NCI-H526 (cell line): Measurements from ENCODE around the gene GPT2.
"Not testable (repeated sequence)": the region's sequence is repeated elsewhere in the genome, so short reads cannot be mapped to it uniquely, and the experiment has no call there.

ENCODE experiments used
- DNase-seq, 2 experiments: peaks; one replicate each; lab custom pipeline; 2025; lab: John Stamatoyannopoulos, UW

Gene GPT2

DNA sequence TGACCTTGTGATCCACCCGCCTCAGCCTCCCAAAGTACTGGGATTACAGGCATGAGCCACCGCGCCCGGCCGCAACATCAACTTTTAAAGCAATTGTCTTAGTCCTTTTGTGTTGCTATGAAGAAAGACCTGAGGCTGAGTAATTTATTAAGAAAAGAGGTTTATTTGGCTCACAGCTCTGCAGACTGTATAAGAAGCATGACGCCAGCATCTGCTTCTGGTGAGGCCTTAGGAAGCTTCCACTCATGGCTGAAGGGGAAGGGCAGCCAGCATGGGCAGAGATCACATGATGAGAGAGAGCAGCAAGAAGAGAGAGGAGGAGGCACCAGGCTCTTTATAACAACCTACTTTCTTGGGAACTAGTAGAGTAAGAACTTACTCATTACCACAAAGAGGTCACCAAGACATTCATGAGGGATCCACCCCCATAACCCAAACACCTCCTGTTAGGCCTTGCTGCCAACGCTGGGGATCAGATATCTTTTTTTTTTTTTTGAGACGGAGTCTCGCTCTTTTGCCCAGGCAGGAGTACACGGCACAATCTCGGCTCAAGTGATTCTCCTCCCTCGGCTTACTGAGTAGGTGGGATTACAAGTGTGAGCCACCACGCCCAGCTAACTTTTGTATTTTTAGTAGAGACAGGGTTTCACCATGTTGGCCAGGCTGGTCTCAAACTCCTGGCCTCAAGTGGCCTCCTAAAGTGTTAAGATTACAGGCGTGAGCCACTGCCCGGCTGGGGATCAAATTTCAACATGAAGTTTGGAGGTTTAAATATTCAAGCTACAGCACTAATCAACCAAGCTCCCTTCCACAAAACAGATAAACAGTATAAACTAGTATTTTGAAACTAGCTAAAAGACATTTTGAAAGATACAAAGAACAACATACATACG is 21.4 kb upstream of the GPT2 start:
- DNase-seq: no peak

DNA sequence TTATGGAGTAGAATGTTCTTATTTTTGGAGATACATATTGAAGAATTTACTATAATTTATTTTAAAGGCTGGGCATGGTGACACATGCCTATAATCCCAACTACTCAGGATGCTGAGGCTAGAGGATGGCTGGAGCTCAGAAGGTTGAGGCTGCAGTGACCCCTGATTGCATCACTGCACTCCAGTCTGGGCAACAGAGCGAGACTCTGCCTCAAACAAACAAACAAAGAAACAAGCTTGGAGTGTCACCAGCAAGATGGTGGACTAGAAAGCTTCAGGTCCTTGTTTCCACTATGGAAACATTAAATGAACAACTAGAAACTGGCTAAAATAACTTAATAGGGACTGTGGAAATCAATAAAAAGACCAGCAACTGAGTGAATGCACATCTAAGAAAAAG is 17.9 kb upstream of the GPT2 start:
- DNase-seq: no peak

DNA sequence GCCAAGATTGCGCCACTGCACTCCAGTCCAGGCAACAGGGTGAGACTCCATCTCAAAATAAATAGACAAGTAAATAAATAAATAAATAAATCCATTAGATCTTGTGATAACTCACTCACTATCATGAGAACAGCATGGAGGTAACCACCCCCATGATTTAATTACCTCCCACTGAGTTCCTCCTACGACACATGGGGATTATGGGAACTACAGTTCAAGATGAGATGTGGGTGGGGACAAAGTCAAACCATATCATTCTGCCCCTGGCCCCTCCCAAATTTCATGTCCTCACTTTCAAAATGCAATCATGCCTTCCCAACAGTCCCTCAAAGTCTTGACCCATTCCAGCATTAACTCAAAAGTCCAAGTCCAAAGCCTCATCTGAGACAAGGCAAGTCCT is 16.7 kb upstream of the GPT2 start:
- DNase-seq: not testable (repeated sequence)

DNA sequence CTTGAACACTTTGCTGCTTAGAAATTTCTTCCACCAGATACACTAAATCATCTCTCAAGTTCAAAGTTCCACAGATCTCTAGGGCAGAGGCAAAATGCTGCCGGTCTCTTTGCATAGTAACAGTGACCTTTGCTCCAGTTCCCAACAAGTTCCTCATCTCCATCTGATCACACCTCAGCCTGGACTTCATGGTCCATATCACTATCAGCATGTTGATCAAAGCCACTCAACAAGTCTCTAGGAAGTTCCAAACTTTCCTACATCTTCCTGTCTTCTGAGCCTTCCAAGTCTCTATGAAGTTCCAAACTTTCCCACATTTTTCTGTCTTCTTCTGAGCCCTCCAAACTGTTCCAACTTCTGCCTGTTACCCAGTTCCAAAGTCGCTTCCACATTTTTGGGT is 15.3 kb upstream of the GPT2 start:
- not testable (repeated sequence) for DNase-seq

DNA sequence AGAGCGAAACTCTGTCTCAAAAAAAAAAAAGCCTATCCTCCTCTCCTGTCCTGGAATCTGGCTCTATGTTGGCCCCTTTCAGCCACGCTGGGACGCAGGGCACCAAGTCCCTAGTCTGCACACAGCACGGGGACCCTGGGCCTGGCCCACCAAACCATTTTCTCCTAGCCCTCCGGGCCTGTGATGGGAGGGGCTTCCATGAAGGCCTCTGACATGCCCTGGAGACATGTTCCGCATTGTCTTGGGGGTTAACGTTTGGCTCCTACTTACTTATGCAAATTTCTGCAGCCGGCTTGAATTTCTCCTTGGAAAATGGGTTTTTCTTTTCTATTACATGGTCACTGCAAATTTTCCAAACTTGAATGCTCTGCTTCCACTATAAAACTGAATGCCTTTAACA is 12.6 kb upstream of the GPT2 start:
- no peak for DNase-seq

DNA sequence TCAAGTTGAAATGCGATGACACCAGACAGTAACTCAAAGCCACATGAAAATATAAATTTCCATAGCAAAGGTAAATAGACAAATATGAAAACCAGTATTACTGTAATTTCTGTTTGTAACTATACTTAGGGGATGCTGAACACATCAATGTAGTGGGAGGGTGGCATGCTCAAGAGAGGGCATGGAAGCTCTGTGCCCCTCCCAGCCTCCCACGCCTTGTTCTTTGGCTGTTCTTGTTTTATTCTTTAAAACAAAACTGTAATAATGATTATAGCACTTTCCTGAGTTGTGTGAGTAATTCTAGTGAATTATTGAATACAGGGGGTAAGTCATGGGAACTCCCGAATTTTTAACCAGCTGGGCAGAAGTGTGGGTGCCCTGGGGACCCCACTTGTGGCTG is 11.0 kb upstream of the GPT2 start:
- DNase-seq: no peak

DNA sequence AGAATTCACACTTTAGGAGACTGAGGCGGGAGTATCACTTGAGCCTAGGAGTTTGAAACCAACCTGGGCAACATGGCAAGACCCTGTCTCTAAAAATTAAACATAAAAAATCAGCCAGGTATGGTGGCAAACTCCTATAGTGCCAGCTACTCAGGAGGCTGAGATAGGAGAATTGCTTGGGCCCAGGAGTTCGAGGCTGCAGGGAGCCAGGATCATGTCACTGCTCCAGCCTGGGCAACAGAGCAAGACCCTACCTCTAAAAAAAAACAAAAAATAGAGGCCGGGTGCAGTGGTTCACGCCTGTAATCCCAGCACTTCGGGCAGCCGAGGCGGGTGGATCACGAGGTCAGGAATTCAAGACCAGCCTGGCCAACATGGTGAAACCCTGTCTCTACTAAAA is 8.9 kb upstream of the GPT2 start:
- DNase-seq: no peak

DNA sequence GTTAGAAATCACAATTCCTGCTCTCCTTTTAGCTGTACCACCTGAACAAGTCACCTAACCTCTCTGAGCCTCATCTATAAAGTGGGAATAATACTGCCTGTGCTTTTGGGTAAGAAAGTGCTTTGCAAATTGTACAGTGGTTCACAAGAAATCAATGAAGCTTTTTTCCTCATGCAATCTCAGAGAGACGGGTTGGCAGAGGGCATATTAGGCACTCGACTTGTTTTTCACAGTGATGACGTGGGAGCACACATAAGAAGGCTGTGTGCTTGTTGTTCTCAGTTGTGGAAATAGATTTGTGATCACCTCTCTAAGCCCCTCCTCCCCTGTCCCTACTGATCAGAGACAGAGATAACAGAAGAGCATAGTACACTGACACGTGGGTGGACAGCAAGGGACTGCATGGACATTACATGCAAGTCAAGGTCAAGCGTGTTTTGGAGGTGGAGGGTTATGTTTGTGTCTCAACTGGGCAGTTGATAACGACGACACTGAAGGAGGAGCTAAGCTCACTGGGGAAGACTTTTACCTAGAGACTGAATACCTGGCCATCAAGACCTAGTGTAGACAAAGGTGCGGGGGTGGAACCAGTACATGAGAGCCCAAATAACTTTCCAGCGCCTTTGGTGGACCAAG is 1.7 kb upstream of the GPT2 start:
- DNase-seq: no peak

DNA sequence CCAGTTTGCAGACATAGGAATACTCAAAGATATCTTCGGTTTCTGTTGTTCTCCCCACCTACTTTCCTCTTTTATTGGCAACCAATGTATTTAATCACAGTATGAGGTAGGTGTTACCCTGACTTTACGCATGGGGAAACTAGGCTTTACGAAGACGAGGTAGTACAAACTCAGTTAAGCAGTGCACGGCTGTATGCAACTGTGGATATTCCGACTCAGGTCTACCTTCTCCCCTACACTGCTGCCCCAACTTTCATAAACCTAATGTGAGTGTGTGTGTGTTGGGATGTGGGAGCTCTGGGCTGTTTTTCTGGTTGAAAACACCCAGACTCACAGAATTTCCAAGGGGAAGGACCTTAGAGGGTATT is 1.2 kb upstream of the GPT2 start:
- DNase-seq: no peak

DNA sequence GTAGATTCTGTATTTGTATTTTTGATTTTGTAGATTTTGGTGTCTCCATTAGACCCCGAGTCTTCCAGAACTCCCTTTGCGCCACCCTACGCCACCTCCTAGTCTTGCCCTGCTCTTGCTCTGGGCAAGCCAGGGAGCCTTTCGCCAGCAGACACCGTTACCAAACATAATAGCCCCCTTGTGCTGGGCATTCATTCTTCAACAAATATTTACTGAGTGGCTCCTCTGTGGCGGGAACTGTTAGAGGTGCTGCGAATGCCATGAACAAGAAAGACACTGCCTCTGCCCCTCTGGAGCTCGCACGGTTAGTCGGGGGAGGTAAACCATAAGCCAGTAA is 841 bp upstream of the GPT2 start:
- peak; percentile 71 to 75 for DNase-seq

DNA sequence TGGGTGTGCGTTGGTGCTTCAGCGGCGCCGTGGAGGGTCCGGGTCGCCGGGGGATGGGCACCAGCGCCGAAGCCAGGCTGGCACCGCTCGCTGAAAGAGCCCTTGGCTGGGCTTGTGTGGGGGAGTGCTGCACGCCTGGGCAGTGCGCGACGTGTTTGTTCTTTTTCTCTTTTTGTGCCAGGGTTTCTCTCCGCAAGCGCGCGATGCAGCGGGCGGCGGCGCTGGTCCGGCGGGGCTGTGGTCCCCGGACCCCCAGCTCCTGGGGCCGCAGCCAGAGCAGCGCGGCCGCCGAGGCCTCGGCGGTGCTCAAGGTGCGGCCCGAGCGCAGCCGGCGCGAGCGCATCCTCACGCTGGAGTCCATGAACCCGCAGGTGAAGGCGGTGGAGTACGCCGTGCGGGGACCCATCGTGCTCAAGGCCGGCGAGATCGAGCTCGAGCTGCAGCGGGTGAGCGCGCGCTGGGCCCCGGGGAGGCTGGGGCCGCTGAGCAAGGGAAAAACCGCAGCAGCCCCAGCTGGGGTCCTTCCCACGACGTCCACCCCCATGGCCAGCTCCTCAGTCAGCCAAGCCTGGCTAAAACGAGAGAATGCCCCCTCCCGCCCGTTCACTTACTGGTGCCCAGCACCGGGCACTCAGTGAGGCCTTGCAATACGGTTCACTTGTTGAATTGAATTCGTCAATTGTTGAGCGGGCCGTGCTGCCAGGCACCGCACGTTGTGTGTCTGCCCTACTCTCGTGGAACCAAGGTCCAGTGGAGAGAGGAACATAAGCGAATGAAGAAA is 541 bp downstream of the GPT2 start:
- peak in 1 of 2 experiments; percentile 30 for DNase-seq

DNA sequence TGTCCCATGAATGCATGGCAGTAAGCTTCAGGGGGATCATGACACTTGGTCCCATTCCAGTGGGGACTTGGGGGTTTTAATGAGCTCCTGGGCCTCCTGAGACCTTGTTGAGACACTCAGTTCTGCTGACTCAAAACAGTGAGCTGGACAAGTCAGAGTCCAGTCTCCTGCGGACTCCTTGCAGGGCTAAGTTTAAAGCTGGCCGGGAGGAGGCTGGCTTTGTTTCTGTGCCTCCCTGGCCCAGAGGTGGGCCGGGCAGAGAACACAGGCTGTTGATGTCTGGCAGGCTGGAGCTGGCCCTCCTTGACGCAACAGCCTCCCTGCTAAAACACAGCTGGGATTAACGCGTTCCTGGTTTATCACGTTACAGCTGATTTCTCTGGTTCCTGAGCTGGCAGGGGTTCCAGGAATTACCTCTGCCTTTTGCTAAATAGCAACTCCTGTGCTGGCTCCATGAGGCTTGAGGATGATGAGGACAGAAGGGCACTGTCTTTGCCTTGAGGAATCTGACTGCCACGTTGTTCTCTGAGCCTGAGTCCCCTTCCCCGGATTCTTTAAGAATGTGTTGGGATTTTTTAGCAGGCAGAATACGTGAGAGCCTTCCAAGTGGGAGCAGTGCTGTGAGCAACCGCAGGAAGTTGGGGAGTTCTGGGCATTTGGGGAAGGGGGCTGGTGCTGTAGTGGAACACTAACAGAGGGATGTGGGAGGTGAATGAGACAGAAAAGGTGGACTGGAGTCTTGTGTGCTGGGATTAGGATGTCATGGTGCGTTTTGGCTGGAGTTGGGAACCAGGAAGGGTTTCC is 2.0 kb downstream of the GPT2 start:
- DNase-seq: peak in 1 of 2 experiments; percentile 21

DNA sequence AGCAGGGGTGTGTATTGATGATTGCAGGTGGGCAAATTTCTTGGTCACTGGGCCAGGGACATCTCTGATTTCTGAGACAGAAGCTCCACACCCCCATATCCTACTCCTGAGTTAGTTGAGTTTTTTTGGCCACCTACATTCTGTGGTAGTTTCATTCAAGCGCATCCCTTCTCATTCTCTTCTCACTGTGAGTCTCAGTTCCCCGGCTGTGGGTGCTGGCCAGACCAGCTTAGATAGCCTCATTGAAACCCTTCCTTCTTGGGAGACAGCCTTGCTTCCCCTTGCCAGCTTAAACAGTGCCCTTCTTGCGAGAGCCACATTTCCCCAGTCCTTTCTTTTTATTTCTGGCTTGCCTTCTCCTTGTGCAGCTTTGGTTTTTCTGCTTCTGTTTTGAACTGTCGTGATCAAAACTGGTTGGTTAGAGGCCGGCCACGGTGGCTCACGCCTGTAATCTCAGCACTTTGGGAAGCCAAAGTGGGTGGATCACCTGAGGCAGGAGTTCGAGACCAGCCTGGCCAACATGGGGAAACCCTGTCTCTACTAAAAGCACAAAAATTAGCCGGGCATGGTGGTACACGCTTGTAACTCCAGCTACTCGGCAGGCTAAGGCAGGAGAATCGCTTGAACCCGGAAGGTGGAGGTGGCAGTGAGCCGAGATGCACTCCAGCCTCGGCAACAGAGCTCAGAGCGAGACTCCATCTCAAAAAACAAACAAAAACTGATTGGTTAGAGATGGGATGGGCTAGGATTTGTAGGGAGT is 2.8 kb downstream of the GPT2 start:
- DNase-seq: no peak

DNA sequence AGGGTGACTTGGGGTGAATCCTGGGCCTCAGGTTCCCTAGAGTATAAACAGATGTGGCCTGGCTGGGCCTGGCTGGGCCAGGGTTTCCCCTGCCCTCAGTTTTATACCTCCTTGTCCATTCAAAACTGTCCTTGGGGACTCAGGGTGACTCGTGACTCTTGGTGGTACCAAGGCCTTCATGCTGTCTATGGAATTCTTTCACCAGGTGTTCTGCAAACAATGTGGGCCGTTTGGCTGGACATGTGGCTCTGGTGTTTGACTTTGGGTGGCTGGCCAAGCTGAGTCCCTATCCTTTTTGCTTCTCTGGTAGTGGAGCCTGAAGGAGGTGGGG is 3.3 kb downstream of the GPT2 start:
- no peak for DNase-seq

DNA sequence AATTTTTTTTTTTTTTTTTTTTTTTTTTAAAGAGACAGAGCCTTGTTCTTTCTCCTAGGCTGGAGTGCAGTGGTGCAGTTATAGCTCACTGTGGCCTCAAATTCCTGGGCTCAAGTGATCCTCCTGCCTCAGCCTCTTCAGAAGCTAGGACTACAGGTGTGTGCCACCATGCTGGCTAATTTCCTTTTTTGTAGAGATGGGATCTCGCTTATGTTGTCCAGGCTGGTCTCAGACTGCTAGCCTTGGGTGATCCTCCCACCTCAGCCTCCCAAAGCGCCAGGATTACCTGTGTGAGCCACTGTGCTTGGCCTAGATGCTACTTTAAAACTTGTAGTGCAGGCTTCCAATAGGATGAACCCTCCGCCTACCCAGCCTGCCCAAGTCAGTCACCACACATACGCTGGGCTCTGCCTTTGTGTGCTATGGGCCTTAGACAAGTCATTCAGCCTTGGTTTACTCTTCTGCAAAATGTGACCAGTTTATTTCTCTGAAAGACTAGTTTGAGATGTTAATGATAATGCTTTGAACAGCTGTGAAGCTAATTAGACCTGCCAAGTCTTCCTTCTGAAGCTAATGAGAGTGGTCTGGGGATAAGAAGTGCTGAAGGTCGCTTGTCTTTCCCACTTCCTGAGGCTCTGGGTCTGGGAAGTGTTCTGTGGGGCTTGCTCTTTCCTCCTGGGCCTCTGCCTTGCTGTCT is 5.2 kb downstream of the GPT2 start:
- DNase-seq: no peak

DNA sequence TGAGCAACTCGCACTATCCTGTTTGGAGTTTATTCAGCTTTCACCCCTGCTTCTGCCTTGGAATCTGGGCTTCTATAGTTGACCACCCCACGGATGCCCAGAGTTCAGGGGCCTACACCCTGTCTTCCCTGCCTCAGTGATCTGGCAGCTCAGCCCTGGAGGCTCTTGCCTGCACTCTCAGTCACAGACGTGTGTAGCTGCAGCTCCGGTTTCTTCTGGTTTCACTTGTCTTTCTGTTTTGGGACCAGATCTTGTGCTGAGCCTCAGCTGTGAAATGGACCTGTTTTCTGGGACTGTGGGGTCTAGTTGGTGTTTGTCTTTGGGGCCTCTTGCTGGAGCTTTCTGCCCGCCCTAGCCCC is 5.8 kb downstream of the GPT2 start:
- DNase-seq: no peak

DNA sequence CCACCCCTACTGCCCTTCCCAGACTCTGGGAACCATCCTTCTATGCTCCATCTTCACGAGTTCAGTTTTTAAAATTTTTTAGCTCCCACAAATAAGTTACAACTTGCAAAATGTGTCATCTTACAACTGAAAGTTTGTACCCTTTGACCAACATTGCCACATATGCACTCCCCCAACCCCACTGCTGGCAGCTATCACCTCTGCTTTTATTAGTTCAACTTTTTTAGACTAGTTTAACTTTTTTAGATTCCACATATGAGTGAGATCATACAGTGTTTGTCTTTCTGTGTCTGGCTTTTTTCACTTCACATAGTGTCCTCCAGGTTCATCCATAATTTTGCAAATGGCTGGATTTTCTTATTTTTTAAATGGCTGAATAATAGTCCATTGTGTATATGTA is 7.7 kb downstream of the GPT2 start:
- DNase-seq: no peak

DNA sequence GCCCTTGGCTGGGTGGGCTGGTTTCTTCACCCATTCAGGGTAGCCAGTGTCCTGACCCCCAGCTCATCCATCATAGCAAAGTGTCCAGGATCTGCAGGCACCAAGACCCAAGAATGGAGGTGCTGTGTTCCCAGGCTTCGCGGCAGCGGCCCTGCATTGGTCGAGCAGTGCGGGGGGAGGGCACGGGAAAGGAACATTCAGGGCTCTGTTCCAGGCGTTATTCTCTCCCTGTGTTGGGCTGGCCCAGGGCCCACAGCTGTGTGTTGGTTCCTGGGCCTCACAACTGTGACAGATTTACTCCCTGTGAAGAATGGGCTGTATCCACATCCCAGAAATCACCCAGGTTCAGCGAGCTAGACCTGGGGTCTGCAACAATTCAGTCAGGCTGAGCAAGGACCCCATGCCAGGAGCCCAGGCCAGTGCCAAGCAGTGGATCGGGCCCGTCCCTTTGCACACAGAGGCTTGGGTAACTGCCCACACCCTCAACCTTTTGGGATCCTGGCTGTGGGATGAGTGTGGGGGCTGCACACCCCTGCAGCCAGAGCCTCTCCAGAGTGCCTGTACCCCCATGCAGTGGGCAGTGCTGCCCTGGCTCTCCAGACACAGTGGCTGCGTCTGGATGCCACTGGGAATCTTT is 10.0 kb downstream of the GPT2 start:
- no peak for DNase-seq

DNA sequence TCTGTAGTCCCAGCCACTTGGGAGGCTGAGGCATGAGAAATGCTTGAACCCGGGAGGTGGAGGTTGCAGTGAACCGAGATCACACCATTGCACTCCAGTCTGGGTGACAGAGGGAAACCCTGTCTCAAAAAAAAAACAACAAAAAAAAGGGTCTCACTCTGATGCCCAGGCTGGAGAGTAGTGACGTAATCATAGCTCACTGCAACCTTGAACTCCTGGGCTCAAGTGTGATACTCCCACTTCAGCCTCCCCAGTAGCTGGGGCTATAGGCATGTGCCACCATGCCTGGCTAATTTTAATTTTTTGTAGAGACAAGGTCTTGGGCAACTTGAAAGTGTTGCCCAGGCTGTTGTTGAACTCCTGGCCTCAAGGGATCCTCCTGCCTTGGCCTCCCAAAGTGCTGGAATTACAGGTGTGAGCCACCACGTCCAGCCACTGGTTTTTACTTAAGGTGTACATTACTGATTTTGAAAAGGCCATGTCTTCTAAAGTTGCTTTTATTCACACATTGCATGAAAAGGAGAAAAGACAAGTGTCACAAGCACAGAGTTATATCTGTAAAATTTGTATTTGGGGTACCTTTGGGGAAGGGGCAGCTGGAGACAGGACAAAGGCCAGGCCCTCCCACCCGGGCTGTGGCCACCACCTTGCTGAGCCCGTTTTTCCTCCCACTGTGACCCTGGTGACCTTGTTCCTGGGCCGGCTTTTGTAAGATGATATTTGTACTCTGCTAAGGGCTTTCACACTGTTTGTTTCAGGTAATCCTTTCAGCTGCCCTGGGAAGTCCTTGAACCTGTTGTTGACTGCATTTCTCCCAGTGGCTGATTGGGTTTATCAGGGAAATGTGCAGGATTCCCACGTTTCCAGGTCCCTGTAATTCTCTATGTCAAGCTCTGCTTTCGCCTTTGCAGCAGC is 11.5 kb downstream of the GPT2 start:
- DNase-seq: no peak
